LNCaP clone FGC (cell line): ENCODE measurements around the gene CTR9.

Experiments
- DNase-seq: peaks from one replicate; pipeline ENCODE4 v3.0.0-alpha.2; 2011; ENCODE audit warnings: low read depth
- H3K4me3 ChIP-seq: 2 replicates; pipeline ENCODE4 v1.5.1; 2011; ENCODE audit warnings: mild to moderate bottlenecking, low read depth, low read length, control low read depth
- CTCF ChIP-seq: IDR thresholded peaks from 2 replicates; pipeline ENCODE4 v1.5.1; 2012; ENCODE audit warnings: mild to moderate bottlenecking; ENCODE audit not compliant: control insufficient read depth, insufficient read depth; ENCODE audit errors: extremely low read depth

CTR9 gene

GRCh38 chr11:10751581-10751940 is 515 bp downstream of the CTR9 start:
- TF ChIP-seq CTCF = no peak
- DNase-seq = no peak
- H3K4me3 ChIP-seq = peak overlapping the region; percentile 66

GRCh38 chr11:10752061-10752460 is 1.0 kb downstream of the CTR9 start:
- TF ChIP-seq CTCF = no peak
- H3K4me3 ChIP-seq = peak overlapping the region; percentile 66
- no peak for DNase-seq

GRCh38 chr11:10752486-10752885 is 1.4 kb downstream of the CTR9 start:
- peak overlapping the region; percentile 66 for H3K4me3 ChIP-seq
- DNase-seq = no peak
- no peak for TF ChIP-seq CTCF

- DNase-seq = no peak
- H3K4me3 ChIP-seq = no peak overlapping the region
- TF ChIP-seq CTCF = peak; percentile 28; the same call in 1 of the 2 replicates
Observed at GRCh38 chr11:10758957-10759356, 7.9 kb downstream of the CTR9 start.

- no peak for DNase-seq
- no peak for TF ChIP-seq CTCF
- no peak overlapping the region for H3K4me3 ChIP-seq
Observed at GRCh38 chr11:10761085-10761698, 10.1 kb downstream of the CTR9 start.

GRCh38 chr11:10762185-10762584 is 11.1 kb downstream of the CTR9 start:
- TF ChIP-seq CTCF = no peak
- no peak for DNase-seq
- no peak overlapping the region for H3K4me3 ChIP-seq

GRCh38 chr11:10762913-10763421 is 11.9 kb downstream of the CTR9 start:
- DNase-seq = no peak
- no peak overlapping the region for H3K4me3 ChIP-seq
- no peak for TF ChIP-seq CTCF
